ENCODE results near the gene CACNG7. TPM values are rescaled to one million over a fixed set of nuclear protein-coding genes. Genes with fewer than 3 reads are reported as not detected.

The CACNG7 gene
- total RNA-seq, 1 experiment from 2014 or later: not detected

DNA sequence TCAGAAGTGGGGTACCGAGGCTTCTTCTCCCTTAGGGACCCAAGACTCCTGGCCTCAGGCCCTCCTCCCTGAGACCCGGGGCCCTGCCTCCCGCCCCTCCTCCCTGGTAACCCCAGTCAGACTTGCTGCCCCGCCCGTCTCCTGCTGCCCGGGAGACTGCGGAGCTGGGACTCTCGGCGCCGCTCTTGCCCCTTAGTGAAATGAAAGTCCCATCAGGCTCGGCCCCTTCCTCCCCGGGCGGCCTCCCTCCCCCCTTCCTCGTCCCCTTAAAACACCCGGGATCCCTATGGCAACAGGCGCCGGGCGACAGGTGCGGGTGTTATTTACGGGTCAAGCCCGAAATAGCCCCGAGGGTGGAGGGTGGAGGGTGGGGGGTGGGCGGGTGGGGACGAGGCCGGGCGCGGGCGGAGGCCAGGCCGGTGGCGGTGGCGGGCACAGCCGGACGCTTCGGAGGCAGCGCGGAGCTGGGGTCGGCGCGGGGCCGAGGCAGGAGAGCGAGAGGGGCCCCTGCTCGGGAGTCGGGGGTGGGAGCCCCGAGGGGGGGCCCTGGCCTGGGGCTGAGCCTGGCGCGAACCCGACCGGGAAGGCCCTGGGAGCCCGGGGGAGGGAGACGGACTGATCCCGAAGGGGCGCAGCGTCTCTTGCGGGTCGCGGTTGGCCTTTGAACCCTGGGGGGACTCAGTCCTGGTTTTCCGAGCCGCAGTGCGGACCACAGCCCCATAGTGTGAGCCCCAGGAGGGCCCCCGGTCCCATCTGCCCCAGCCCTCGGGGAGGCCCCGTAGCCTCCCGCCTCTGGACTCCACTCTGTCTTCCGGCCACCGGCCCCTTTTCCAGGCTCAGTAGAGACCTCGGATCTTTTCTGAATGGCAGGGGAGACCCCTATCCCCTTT, 82.4 kb downstream of the CACNG7 start, which contains the start of gene CACNG6:
TSS of gene CACNG6 (plus strand) at position 414 of the 890 bp plus-strand sequence. CDS start 1,241 bp downstream, outside the sequence.
- in situ Hi-C loops (cut with HindIII; ENCODE audit: low pct_unique_long_range_greater_than_20kb, low sequenced_read_pairs): no loop called here
- DNase-seq (ENCODE audit: low read depth): no peak

DNA sequence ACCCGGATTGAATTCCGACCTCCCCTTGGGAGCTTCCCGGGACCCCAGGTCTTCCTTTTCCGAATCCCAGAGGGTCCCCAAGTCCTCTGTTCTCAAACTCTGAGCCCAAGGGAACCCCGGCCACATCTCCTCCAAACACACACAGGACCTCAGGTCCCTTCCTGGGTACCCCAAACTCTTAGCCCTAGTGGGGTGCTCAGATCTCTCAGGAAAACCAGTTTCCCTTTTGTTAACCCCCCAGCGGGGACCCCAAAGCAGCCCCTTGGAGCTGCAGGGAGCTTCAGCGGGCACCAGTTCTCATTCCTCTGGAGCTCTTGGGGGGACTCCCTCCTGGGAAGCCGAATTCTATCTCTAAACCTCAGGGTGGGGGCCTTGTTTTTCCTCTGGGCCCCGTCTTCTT, 83.1 kb downstream of the CACNG7 start:
- DNase-seq (ENCODE audit: low read depth): no peak
- in situ Hi-C loops (cut with HindIII; ENCODE audit: low pct_unique_long_range_greater_than_20kb, low sequenced_read_pairs): no loop called here

DNA sequence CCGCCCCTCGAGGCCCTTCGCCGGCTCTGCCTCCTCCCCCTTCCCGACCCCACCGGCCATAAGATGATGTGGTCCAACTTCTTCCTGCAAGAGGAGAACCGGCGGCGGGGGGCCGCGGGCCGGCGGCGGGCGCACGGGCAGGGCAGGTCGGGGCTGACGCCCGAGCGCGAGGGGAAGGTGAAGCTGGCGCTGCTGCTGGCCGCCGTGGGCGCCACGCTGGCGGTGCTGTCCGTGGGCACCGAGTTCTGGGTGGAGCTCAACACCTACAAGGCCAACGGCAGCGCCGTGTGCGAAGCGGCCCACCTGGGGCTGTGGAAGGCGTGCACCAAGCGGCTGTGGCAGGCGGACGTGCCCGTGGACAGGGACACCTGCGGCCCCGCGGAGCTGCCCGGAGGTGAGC, 83.7 kb downstream of the CACNG7 start:
- in situ Hi-C loops (cut with HindIII; ENCODE audit: low pct_unique_long_range_greater_than_20kb, low sequenced_read_pairs): no loop called here
- DNase-seq (ENCODE audit: low read depth): no peak

DNA sequence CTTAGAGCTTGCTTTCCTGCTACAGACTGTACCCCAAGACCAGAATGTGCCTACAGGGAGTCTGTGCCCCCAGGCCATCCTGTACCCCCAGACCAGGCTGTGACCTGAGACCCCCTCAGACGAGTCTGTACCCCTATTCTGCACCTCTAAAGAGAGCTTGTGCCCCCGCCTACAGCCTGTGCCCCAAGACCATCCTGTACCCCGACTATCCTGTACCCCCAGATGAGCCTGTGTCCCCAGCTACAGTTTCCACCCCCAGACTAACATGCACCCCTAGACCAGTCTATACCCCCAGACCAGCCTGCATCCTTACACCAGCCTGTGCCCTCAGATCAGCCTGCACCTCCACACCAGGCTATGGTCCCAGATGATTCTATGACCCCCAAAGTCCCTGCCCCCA, 84.4 kb downstream of the CACNG7 start:
- in situ Hi-C loops (cut with HindIII; ENCODE audit: low pct_unique_long_range_greater_than_20kb, low sequenced_read_pairs): no loop called here
- no peak for DNase-seq (ENCODE audit: low read depth)

Other genes starting within 250 kb of the CACNG7 start
- gene NLRP12, start 85.0 kb upstream of the CACNG7 start, total RNA-seq (2014; rRNA removed; shearing (Covaris generic); ENCODE audit: low replicate concordance): not detected in 2 replicates
- 17.3 and 19.2 TPM in 2 replicates for gene MYADM, start 41.4 kb upstream of the CACNG7 start, total RNA-seq (2014; rRNA removed; shearing (Covaris generic); ENCODE audit: low replicate concordance)
- 0.10 TPM in 1 of 2 replicates, not detected in the other for gene PRKCG, start 27.1 kb upstream of the CACNG7 start, total RNA-seq (2014; rRNA removed; shearing (Covaris generic); ENCODE audit: low replicate concordance)
- gene CACNG8, start 53.7 kb downstream of the CACNG7 start, total RNA-seq (2014; rRNA removed; shearing (Covaris generic); ENCODE audit: low replicate concordance): not detected in 2 replicates
- not detected in 2 replicates for gene CACNG6, start 82.4 kb downstream of the CACNG7 start, total RNA-seq (2014; rRNA removed; shearing (Covaris generic); ENCODE audit: low replicate concordance)
- 6.0 TPM in 1 of 2 replicates, not detected in the other for gene VSTM1, start 154.6 kb downstream of the CACNG7 start, total RNA-seq (2014; rRNA removed; shearing (Covaris generic); ENCODE audit: low replicate concordance)
- not detected in 2 replicates for gene TARM1, start 172.1 kb downstream of the CACNG7 start, total RNA-seq (2014; rRNA removed; shearing (Covaris generic); ENCODE audit: low replicate concordance)
- gene OSCAR, start 191.5 kb downstream of the CACNG7 start, total RNA-seq (2014; rRNA removed; shearing (Covaris generic); ENCODE audit: low replicate concordance): not detected in 2 replicates
- gene NDUFA3, start 193.6 kb downstream of the CACNG7 start, total RNA-seq (2014; rRNA removed; shearing (Covaris generic); ENCODE audit: low replicate concordance): 27.2 and 50.8 TPM in 2 replicates
- gene TFPT, start 206.4 kb downstream of the CACNG7 start, total RNA-seq (2014; rRNA removed; shearing (Covaris generic); ENCODE audit: low replicate concordance): 19.9 and 30.5 TPM in 2 replicates
- gene PRPF31, start 206.5 kb downstream of the CACNG7 start, total RNA-seq (2014; rRNA removed; shearing (Covaris generic); ENCODE audit: low replicate concordance): 109 and 128 TPM in 2 replicates
- gene CNOT3, start 228.5 kb downstream of the CACNG7 start, total RNA-seq (2014; rRNA removed; shearing (Covaris generic); ENCODE audit: low replicate concordance): 3.3 and 18.4 TPM in 2 replicates